AG09319 (cell line): ENCODE measurements around the gene PNCK.

Experiments used
- DNase-seq: peaks from one replicate; pipeline ENCODE4 v3.0.0-alpha.2; 2010; ENCODE audit warnings: low read depth; ENCODE audit errors: extremely low read depth
- CTCF ChIP-seq: IDR thresholded peaks from 2 replicates; pipeline ENCODE4 v1.5.1; 2011; ENCODE audit warnings: low read depth, mild to moderate bottlenecking, inconsistent platforms, low read length, moderate library complexity

The PNCK gene

GRCh38 chrX:153633607-153634180 lies 39.9 kb downstream of the PNCK start:
- no peak for DNase-seq
- TF ChIP-seq CTCF, result no peak

GRCh38 chrX:153633048-153633447 lies 40.6 kb downstream of the PNCK start:
- TF ChIP-seq CTCF, result no peak

GRCh38 chrX:153632595-153632946 lies 41.0 kb downstream of the PNCK start:
- TF ChIP-seq CTCF, result no peak
- DNase-seq, result no peak

More at GRCh38 chrX:153633048-153633447, 40.6 kb downstream of the PNCK start:
- DNase-seq, result no peak

- TF ChIP-seq CTCF, result no peak
- DNase-seq, result no peak
Measured at GRCh38 chrX:153631907-153632594, 41.6 kb downstream of the PNCK start.

- TF ChIP-seq CTCF, result no peak
- no peak for DNase-seq
Measured at GRCh38 chrX:153631346-153631745, 42.3 kb downstream of the PNCK start.

GRCh38 chrX:153628665-153629064 lies 44.9 kb downstream of the PNCK start:
- no peak for DNase-seq
- TF ChIP-seq CTCF, result no peak

GRCh38 chrX:153628129-153628528 lies 45.5 kb downstream of the PNCK start:
- no peak for TF ChIP-seq CTCF
- DNase-seq, result no peak
